Progenitor cell of endocrine pancreas (in vitro differentiated cells): Measurements from ENCODE around the gene RBFOX1. TPM values are rescaled to one million over a fixed set of nuclear protein-coding genes. Genes with fewer than 3 reads are reported as not detected.

Source experiments
- DNase-seq: peaks from one replicate; pipeline ENCODE4 v3.0.0; 2021; ENCODE audit warnings: low spot score; ENCODE audit not compliant: unreplicated experiment
- H3K27ac Mint-ChIP-seq: 2 replicates; pipeline ENCODE4 v1.8.0; 2021; ENCODE audit warnings: mild to moderate bottlenecking, moderate library complexity, mixed read lengths
- H3K27me3 Mint-ChIP-seq: 2 replicates; pipeline ENCODE4 v1.8.0; 2021; ENCODE audit warnings: mixed read lengths
- H3K36me3 Mint-ChIP-seq: 2 replicates; pipeline ENCODE4 v1.8.0; 2022; ENCODE audit warnings: mixed read lengths; ENCODE audit not compliant: insufficient read depth
- H3K4me1 Mint-ChIP-seq: 2 replicates; pipeline ENCODE4 v1.8.0; 2021; ENCODE audit warnings: low read depth, mixed read lengths
- H3K4me3 Mint-ChIP-seq: 2 replicates; pipeline ENCODE4 v1.8.0; 2021; ENCODE audit warnings: low read depth, mild to moderate bottlenecking, moderate library complexity, mixed read lengths
- H3K9me3 Mint-ChIP-seq: 2 replicates; pipeline ENCODE4 v1.8.0; 2021; ENCODE audit warnings: low read depth, mixed read lengths
- total RNA-seq: library from RNA; stranded (reverse); gene quantifications from 2 replicates; pipeline ENCODE4 v1.2.1, GENCODE V29; 2021
- TF ChIP-seq, protein P1 (sequence below): fragments of 200-600 bp; sonication (generic); IDR thresholded peaks from one replicate; pipeline ENCODE4 v1.5.0; 2021; ENCODE audit warnings: antibody characterized with exemption, mild to moderate bottlenecking; ENCODE audit not compliant: unreplicated experiment

The RBFOX1 gene
- total RNA-seq, 1 donor from 2014 or later: 0.29 TPM

DNA sequence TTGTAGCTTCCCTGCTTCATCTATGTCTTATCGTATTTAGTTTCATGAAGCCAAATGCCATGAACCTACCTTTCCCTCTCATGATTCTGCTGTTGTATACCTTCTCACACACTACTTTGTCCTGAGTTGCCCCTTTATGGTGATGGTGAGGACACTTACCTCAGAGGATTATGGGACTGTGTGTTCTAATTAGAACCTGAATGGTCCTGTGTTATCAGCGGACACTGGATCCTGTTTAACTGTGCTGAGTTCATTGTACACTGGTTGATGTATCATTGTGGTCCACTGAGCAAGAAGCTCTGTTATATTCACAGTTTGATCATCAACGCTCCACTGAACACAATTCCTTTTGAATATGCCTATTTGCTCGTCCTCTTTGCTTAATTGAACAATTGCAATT, 343.0 kb downstream of the RBFOX1 start:
- no peaks in the 10 kb centered on the region for H3K4me1 Mint-ChIP-seq
- no peak overlapping the region for H3K4me3 Mint-ChIP-seq
- TF ChIP-seq, protein P1, sequence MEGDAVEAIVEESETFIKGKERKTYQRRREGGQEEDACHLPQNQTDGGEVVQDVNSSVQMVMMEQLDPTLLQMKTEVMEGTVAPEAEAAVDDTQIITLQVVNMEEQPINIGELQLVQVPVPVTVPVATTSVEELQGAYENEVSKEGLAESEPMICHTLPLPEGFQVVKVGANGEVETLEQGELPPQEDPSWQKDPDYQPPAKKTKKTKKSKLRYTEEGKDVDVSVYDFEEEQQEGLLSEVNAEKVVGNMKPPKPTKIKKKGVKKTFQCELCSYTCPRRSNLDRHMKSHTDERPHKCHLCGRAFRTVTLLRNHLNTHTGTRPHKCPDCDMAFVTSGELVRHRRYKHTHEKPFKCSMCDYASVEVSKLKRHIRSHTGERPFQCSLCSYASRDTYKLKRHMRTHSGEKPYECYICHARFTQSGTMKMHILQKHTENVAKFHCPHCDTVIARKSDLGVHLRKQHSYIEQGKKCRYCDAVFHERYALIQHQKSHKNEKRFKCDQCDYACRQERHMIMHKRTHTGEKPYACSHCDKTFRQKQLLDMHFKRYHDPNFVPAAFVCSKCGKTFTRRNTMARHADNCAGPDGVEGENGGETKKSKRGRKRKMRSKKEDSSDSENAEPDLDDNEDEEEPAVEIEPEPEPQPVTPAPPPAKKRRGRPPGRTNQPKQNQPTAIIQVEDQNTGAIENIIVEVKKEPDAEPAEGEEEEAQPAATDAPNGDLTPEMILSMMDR: no peak

DNA sequence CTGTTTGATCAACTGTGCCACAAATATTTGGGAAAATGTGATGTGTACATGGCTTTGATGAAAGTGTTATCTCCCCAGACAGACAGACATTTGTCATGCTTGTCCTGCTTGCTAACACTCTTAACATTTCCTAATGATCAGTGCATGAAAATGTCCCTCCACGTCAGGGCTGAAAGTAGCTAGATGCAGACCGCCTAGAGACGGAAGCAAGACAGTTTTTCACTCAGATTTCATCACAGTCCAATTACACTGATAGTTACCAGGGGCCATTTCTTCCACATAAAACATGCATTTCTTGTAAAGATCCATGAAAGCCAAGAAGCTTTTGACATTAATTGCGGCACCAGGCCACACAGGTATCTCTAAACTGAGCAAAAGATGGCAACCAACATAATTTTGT, 347.7 kb downstream of the RBFOX1 start:
- no peaks in the 10 kb centered on the region for H3K36me3 Mint-ChIP-seq
- no peak overlapping the region for H3K27ac Mint-ChIP-seq
- TF ChIP-seq, protein P1: no peak

More for the DNA sequence above, 343.0 kb downstream of the RBFOX1 start:
- H3K9me3 Mint-ChIP-seq: no peaks in the 10 kb centered on the region
- H3K27ac Mint-ChIP-seq: no peak overlapping the region
- no peaks in the 10 kb centered on the region for H3K36me3 Mint-ChIP-seq
- no peak for DNase-seq
- H3K27me3 Mint-ChIP-seq: peaks cover under 1% of the 10 kb centered on the region

DNA sequence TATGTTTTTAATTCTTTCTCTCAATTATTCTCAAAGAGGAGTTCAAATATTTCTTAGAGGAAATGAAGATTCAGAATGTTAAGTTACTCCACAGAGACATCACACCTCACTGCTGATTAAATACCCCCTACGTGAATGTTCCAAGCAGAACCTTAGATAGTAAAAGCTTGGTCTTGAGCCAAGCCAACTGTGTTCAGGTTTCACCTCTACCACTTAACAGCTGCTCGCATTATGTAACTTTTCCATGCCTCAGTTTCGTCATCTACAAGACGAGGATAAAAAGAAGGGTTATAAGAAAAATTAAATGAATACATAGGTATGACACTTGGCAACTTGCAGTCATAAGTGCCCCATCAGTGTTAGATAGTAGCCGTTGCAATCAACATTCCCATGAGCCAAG, 356.2 kb downstream of the RBFOX1 start:
- Mint-ChIP-seq H3K4me3 (no peak overlapping the region), H3K27ac (no peak overlapping the region), H3K9me3 (no peaks in the 10 kb centered on the region), H3K4me1 (no peaks in the 10 kb centered on the region), H3K27me3 (peaks cover 3% of the 10 kb centered on the region), H3K36me3 (no peaks in the 10 kb centered on the region)
- no peak for DNase-seq
- TF ChIP-seq, protein P1: no peak

More for the DNA sequence above, 347.7 kb downstream of the RBFOX1 start:
- Mint-ChIP-seq H3K27me3 (no peaks in the 10 kb centered on the region), H3K9me3 (no peaks in the 10 kb centered on the region), H3K4me3 (no peak overlapping the region), H3K4me1 (no peaks in the 10 kb centered on the region)
- DNase-seq: no peak

DNA sequence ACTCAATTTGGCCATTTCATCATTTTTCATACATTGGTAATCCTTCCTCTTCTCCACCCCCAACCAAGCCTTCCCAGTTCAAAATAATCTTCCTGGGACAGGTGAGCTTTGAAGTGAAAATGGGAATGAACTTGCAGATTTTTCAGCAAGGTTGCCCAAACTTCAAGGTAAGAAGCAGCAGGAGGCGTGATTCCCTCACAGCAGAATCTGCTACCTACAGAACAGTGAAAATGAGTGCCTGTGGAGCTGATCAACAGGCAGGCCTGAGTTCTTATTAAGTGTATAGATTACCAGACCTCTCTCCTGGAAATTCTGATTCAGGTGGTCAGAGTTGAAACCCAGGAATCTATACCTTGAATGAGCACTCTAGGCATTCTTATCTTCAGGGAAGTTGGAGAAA, 356.6 kb downstream of the RBFOX1 start:
- no peak overlapping the region for H3K4me3 Mint-ChIP-seq
- TF ChIP-seq, protein P1: no peak
- H3K27ac Mint-ChIP-seq: no peak overlapping the region
- peaks cover 3% of the 10 kb centered on the region for H3K27me3 Mint-ChIP-seq
- no peak for DNase-seq
- H3K9me3 Mint-ChIP-seq: no peaks in the 10 kb centered on the region
- no peaks in the 10 kb centered on the region for H3K36me3 Mint-ChIP-seq
- no peaks in the 10 kb centered on the region for H3K4me1 Mint-ChIP-seq

DNA sequence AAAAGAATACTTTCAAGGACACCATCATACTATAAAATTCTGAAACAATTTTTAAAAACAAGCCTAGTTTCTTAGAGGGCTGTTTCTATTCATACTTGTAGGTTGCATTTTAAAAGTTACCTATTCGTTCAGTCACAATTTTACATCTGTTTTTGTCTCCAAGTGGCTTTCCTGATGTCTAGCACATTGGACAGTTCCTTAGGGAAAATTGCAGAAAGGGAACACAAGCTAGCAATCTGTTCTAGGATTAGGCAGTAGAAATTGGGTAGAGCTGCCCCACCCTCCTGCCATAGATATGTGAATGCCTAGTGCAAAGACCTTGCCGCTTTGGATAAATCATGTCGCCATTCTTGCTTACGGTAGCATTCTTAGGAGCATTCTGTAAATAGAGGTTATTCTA, 358.9 kb downstream of the RBFOX1 start:
- H3K4me1 Mint-ChIP-seq: no peaks in the 10 kb centered on the region
- H3K9me3 Mint-ChIP-seq: no peaks in the 10 kb centered on the region
- H3K27ac Mint-ChIP-seq: no peak overlapping the region
- no peaks in the 10 kb centered on the region for H3K36me3 Mint-ChIP-seq
- TF ChIP-seq, protein P1: no peak
- H3K27me3 Mint-ChIP-seq: peaks cover 3% of the 10 kb centered on the region
- H3K4me3 Mint-ChIP-seq: no peak overlapping the region
- no peak for DNase-seq
